ENCODE data around the gene SORT1. TPM values are rescaled to one million over a fixed set of nuclear protein-coding genes. Genes with fewer than 3 reads are reported as not detected.

SORT1 gene
- total RNA-seq, 6 experiments from 2014 or later, result 51.6 to 78.4 (median 58.5) TPM

GRCh38 chr1:109368464-109368863 is 29.3 kb downstream of the SORT1 start:
- Mint-ChIP-seq H3K4me1 (ENCODE audit: low read depth) (peaks cover 55% of the 10 kb centered on the region), H3K27ac (peak overlapping the region; percentile 77), H3K27me3 (ENCODE audit: insufficient read depth) (no peaks in the 10 kb centered on the region; the same call in 1 of the 2 replicates), H3K4me3 (no peak overlapping the region), H3K9me3 (no peaks in the 10 kb centered on the region), H3K36me3 (ENCODE audit: low read depth) (peaks cover 34% of the 10 kb centered on the region)
- peak; percentile 18; the same call in 1 of the 2 replicates for TF ChIP-seq CTCF (IDR thresholded peaks at IDR 0.05)
- DNase-seq, result no peak

- DNase-seq, result no peak
- no peak for TF ChIP-seq CTCF (IDR thresholded peaks at IDR 0.05)
- peaks cover 36% of the 10 kb centered on the region for H3K36me3 Mint-ChIP-seq (ENCODE audit: low read depth)
- peaks cover 48% of the 10 kb centered on the region for H3K4me1 Mint-ChIP-seq (ENCODE audit: low read depth)
- H3K27me3 Mint-ChIP-seq (ENCODE audit: insufficient read depth), result no peaks in the 10 kb centered on the region; the same call in 1 of the 2 replicates
- H3K9me3 Mint-ChIP-seq, result no peaks in the 10 kb centered on the region
- no peak overlapping the region for H3K27ac Mint-ChIP-seq
- H3K4me3 Mint-ChIP-seq, result no peak overlapping the region
These were observed 30.1 kb downstream of the SORT1 start for GRCh38 chr1:109367626-109368025.

GRCh38 chr1:109365642-109366204 is 32.0 kb downstream of the SORT1 start:
- no peak overlapping the region for H3K4me3 Mint-ChIP-seq
- no peak for TF ChIP-seq CTCF (IDR thresholded peaks at IDR 0.05)
- DNase-seq, result no peak
- no peak overlapping the region for H3K27ac Mint-ChIP-seq
- H3K27me3 Mint-ChIP-seq (ENCODE audit: insufficient read depth), result no peaks in the 10 kb centered on the region; the same call in 1 of the 2 replicates
- peaks cover 46% of the 10 kb centered on the region for H3K4me1 Mint-ChIP-seq (ENCODE audit: low read depth)
- no peaks in the 10 kb centered on the region for H3K9me3 Mint-ChIP-seq
- H3K36me3 Mint-ChIP-seq (ENCODE audit: low read depth), result peaks cover 36% of the 10 kb centered on the region

DNA sequence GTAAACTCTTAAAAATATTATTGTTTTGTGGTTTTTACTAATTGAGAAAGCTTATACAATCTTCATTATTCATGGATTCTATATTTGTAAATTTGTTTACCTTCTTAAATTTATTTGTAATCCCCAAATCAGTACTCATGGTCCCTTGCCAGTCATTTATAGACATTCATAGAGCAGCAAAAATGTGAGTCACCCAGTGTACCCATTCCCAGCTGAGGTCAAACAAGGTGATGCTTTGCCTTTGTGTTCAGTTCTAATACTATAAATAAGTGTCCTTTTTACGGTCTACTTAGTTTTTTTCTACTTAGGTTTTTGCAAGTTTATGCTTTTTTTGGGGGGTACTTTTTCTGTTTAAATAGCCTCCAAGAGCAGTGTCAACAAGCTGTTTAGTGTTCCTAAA is 36.1 kb downstream of the SORT1 start:
- Mint-ChIP-seq H3K9me3 (no peaks in the 10 kb centered on the region), H3K27ac (peak overlapping the region; percentile 29), H3K4me3 (0 out of 2 replicates have a peak overlapping the region, but pooled peaks have one; percentile 24), H3K4me1 (ENCODE audit: low read depth) (peaks cover 25% of the 10 kb centered on the region), H3K27me3 (ENCODE audit: insufficient read depth) (peaks cover 1% of the 10 kb centered on the region; the same call in 1 of the 2 replicates), H3K36me3 (ENCODE audit: low read depth) (peaks cover 24% of the 10 kb centered on the region)
- no peak for TF ChIP-seq CTCF (IDR thresholded peaks at IDR 0.05)
- DNase-seq, result peak; percentile 32

- Mint-ChIP-seq H3K27ac (peak overlapping the region; percentile 27), H3K36me3 (ENCODE audit: low read depth) (peaks cover 18% of the 10 kb centered on the region), H3K9me3 (no peaks in the 10 kb centered on the region), H3K27me3 (ENCODE audit: insufficient read depth) (peaks cover 1% of the 10 kb centered on the region; the same call in 1 of the 2 replicates), H3K4me3 (no peak overlapping the region), H3K4me1 (ENCODE audit: low read depth) (peaks cover 25% of the 10 kb centered on the region)
- no peak for TF ChIP-seq CTCF (IDR thresholded peaks at IDR 0.05)
- DNase-seq, result no peak
These were observed 36.6 kb downstream of the SORT1 start for GRCh38 chr1:109361069-109361468.

Measured in HFFc6 (cell line).